DOHH2 (cell line): ENCODE measurements around the gene PSMD6.

Experiments used
- H3F3A ChIP-seq: fragments of 200-600 bp; sonication (generic), shearing (Covaris generic); 2 replicates; pipeline ENCODE4 v1.6.0; 2016; ENCODE audit warnings: antibody characterized with exemption, mild to moderate bottlenecking; ENCODE audit not compliant: control insufficient read depth, insufficient read depth
- H3K27ac ChIP-seq: fragments of 200-600 bp; sonication (generic); 2 replicates; pipeline ENCODE4 v1.5.1; 2014; ENCODE audit warnings: low read depth, mild to moderate bottlenecking, low read length, moderate library complexity
- H3K27me3 ChIP-seq: fragments of 200-600 bp; sonication (generic); 2 replicates; pipeline ENCODE4 v1.6.1; 2014; ENCODE audit warnings: mild to moderate bottlenecking, low read length, mixed read lengths; ENCODE audit not compliant: control insufficient read depth
- H3K36me3 ChIP-seq: fragments of 200-600 bp; sonication (generic); 2 replicates; pipeline ENCODE4 v1.6.1; 2014; ENCODE audit warnings: mild to moderate bottlenecking, low read length, moderate library complexity, mixed read lengths; ENCODE audit not compliant: control insufficient read depth
- H3K4me1 ChIP-seq: fragments of 200-600 bp; sonication (generic); 2 replicates; pipeline ENCODE4 v1.6.1; 2014; ENCODE audit warnings: mild to moderate bottlenecking, low read length, mixed read lengths; ENCODE audit not compliant: control insufficient read depth
- H3K4me2 ChIP-seq: fragments of 200-600 bp; sonication (generic); 2 replicates; pipeline ENCODE4 v1.6.0; 2014; ENCODE audit warnings: mild to moderate bottlenecking, low read length, moderate library complexity
- H3K4me3 ChIP-seq: fragments of 200-600 bp; sonication (generic); 2 replicates; pipeline ENCODE4 v1.5.1; 2014; ENCODE audit warnings: mild to moderate bottlenecking, low read length, mixed read lengths
- H3K79me2 ChIP-seq: fragments of 200-600 bp; sonication (generic); 2 replicates; pipeline ENCODE4 v1.6.1; 2014; ENCODE audit warnings: mild to moderate bottlenecking, low read length, mixed read lengths; ENCODE audit not compliant: control insufficient read depth
- H3K9me2 ChIP-seq: fragments of 200-600 bp; sonication (generic); replicated peaks from 2 replicates; pipeline ENCODE4 v1.6.1; 2014; ENCODE audit warnings: mild to moderate bottlenecking, low read length, mixed read lengths; ENCODE audit not compliant: control insufficient read depth
- H3K9me3 ChIP-seq: fragments of 200-600 bp; sonication (generic); 2 replicates; pipeline ENCODE4 v1.6.1; 2014; ENCODE audit warnings: antibody characterized with exemption, low read length, mixed read lengths; ENCODE audit not compliant: control insufficient read depth, insufficient read depth
- H4K20me1 ChIP-seq: fragments of 200-600 bp; sonication (generic); 2 replicates; pipeline ENCODE4 v1.6.0; 2014; ENCODE audit warnings: low read depth, mild to moderate bottlenecking, antibody characterized with exemption, low read length, moderate library complexity; ENCODE audit not compliant: control insufficient read depth, insufficient read depth
- CTCF ChIP-seq: fragments of 200-600 bp; sonication (generic); IDR thresholded peaks from one replicate; pipeline ENCODE4 v1.5.1; 2014; ENCODE audit warnings: antibody characterized with exemption, mild to moderate bottlenecking, low read depth, low read length; ENCODE audit not compliant: poor library complexity, severe bottlenecking
- EZH2phosphoT487 ChIP-seq: fragments of 200-600 bp; sonication (generic); IDR thresholded peaks from 2 replicates; pipeline ENCODE4 v1.6.1; 2017; ENCODE audit warnings: borderline replicate concordance, mild to moderate bottlenecking, antibody characterized with exemption, low read length, moderate library complexity, mixed read lengths

PSMD6 gene

GRCh38 chr3:64039332-64039731 is 16.0 kb upstream of the PSMD6 start:
- Histone ChIP-seq H3K27me3 (no peaks in the 10 kb centered on the region), H3K36me3 (no peaks in the 10 kb centered on the region), H3K4me2 (peak overlapping the region; percentile 92), H3K4me1 (peaks cover 42% of the 10 kb centered on the region), H3F3A (peaks cover 18% of the 10 kb centered on the region), H3K9me3 (peaks cover 3% of the 10 kb centered on the region; the same call in 1 of the 2 replicates), H3K9me2 (no peaks in the 10 kb centered on the region), H3K79me2 (no peaks in the 10 kb centered on the region), H3K4me3 (peak overlapping the region; percentile 58), H3K27ac (peak overlapping the region; percentile 90), H4K20me1 (no peaks in the 10 kb centered on the region)
- TF ChIP-seq CTCF, result no peak
- no peak for TF ChIP-seq EZH2phosphoT487

GRCh38 chr3:64038253-64038767 is 15.0 kb upstream of the PSMD6 start:
- Histone ChIP-seq H3K4me2 (peak overlapping the region; percentile 92), H3K9me3 (peaks cover 10% of the 10 kb centered on the region; the same call in 1 of the 2 replicates), H4K20me1 (no peaks in the 10 kb centered on the region), H3K27ac (peak overlapping the region; percentile 90), H3K79me2 (no peaks in the 10 kb centered on the region), H3K4me1 (peaks cover 42% of the 10 kb centered on the region), H3K36me3 (no peaks in the 10 kb centered on the region), H3K4me3 (peak overlapping the region; percentile 58), H3K9me2 (no peaks in the 10 kb centered on the region), H3K27me3 (no peaks in the 10 kb centered on the region), H3F3A (peaks cover 18% of the 10 kb centered on the region)
- TF ChIP-seq CTCF, result no peak

GRCh38 chr3:64037084-64037483 is 13.8 kb upstream of the PSMD6 start:
- H4K20me1 ChIP-seq, result no peaks in the 10 kb centered on the region

More at GRCh38 chr3:64037084-64037483, 13.8 kb upstream of the PSMD6 start:
- Histone ChIP-seq H3K4me1 (peaks cover 42% of the 10 kb centered on the region), H3K79me2 (no peaks in the 10 kb centered on the region), H3K4me3 (no peak overlapping the region), H3K27ac (no peak overlapping the region), H3K4me2 (no peak overlapping the region), H3K9me3 (peaks cover 10% of the 10 kb centered on the region; the same call in 1 of the 2 replicates), H3K27me3 (no peaks in the 10 kb centered on the region), H3K9me2 (no peaks in the 10 kb centered on the region), H3F3A (peaks cover 18% of the 10 kb centered on the region), H3K36me3 (no peaks in the 10 kb centered on the region)
- no peak for TF ChIP-seq CTCF
- TF ChIP-seq EZH2phosphoT487, result no peak
